Stomach (tissue), 4 donors: ENCODE measurements around the gene NALCN.

ENCODE experiments used
- CTCF ChIP-seq, 7 experiments: fragments of 450-650 bp in 4 of 7; fragments of 200-600 bp in 3 of 7; sonication (generic) in 3 of 7; IDR thresholded peaks; one replicate each; pipeline ENCODE4 v1.5.1; 2016 to 2019; ENCODE audit warnings: antibody characterized with exemption in 7 of 7, control low read depth in 2 of 7, mild to moderate bottlenecking in 1 of 7
- POLR2A ChIP-seq, 4 donors: fragments of 450-650 bp; IDR thresholded peaks; one replicate each; pipeline ENCODE4 v1.6.1; 2016; ENCODE audit warnings: antibody characterized with exemption in 4 of 4, control low read depth in 2 of 4, mild to moderate bottlenecking in 1 of 4, moderate library complexity in 1 of 4
- POLR2AphosphoS5 ChIP-seq, 3 donors: sonication (generic); formaldehyde crosslinking; IDR thresholded peaks; one replicate each; pipeline ENCODE4 v1.6.1; 2016; ENCODE audit warnings: antibody characterized with exemption in 3 of 3

GRCh38 chr13:101258071-101258470 lies 158.2 kb downstream of the NALCN start:
- TF ChIP-seq CTCF (IDR thresholded peaks at IDR 0.05) = no peak
- TF ChIP-seq POLR2AphosphoS5 (IDR thresholded peaks at IDR 0.05) = no peak
- TF ChIP-seq POLR2A (IDR thresholded peaks at IDR 0.05) = no peak
